Suprapubic skin (tissue), 3 donors: ENCODE results near the gene KSR2.

Experiments
- CTCF ChIP-seq, 2 donors: fragments of 200-600 bp in 1 of 2; fragments of 450-650 bp in 1 of 2; sonication (generic) in 1 of 2; IDR thresholded peaks; one replicate each; pipeline ENCODE4 v1.5.1; 2016 to 2019; ENCODE audit warnings: antibody characterized with exemption in 2 of 2, mild to moderate bottlenecking in 1 of 2, moderate library complexity in 1 of 2
- POLR2AphosphoS5 ChIP-seq, 3 donors: sonication (generic); formaldehyde crosslinking; IDR thresholded peaks; one replicate each; pipeline ENCODE4 v1.6.1; 2017; ENCODE audit warnings: antibody characterized with exemption in 3 of 3

GRCh38 chr12:117499759-117500485, 468.9 kb downstream of the KSR2 start:
- TF ChIP-seq CTCF (IDR thresholded peaks at IDR 0.05) (no peak), POLR2AphosphoS5 (IDR thresholded peaks at IDR 0.05) (no peak)
